Epithelial cell of esophagus (primary cell): ENCODE results near the gene TBC1D9.

Source experiments
- DNase-seq: peaks from one replicate; pipeline ENCODE4 v3.0.0; 2010; ENCODE audit warnings: low read depth
- H3K4me3 ChIP-seq: 2 replicates; pipeline ENCODE4 v1.5.1; 2011; ENCODE audit warnings: mild to moderate bottlenecking, low read length, control low read depth
- TF ChIP-seq, protein P1 (sequence below): IDR thresholded peaks from 2 replicates; pipeline ENCODE4 v1.5.1; 2011; ENCODE audit warnings: low read depth, mild to moderate bottlenecking, low read length, control low read depth, inconsistent platforms; ENCODE audit not compliant: insufficient read depth; ENCODE audit errors: missing control alignments

Gene TBC1D9

DNA sequence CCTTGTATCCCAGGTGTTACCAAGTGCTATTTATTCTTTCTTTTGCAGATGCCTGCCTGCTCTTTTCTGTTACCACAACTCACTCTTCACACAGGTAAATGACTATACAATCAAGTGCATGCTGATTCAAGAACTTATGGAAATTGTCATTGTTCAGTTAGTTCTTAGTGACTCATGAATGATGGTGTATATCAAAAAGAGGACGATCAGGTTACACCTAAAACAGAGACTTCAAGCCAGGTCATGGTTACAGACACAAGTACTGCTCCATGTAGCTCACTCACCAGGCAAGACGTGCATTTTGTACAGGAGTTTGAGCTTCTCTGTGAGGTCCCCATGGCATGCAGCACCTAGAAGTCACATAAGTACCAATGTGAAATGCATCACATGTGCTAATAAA lies 128.2 kb downstream of the TBC1D9 start:
- DNase-seq, result peak; percentile 75
- no peak overlapping the region for H3K4me3 ChIP-seq
- TF ChIP-seq, protein P1, sequence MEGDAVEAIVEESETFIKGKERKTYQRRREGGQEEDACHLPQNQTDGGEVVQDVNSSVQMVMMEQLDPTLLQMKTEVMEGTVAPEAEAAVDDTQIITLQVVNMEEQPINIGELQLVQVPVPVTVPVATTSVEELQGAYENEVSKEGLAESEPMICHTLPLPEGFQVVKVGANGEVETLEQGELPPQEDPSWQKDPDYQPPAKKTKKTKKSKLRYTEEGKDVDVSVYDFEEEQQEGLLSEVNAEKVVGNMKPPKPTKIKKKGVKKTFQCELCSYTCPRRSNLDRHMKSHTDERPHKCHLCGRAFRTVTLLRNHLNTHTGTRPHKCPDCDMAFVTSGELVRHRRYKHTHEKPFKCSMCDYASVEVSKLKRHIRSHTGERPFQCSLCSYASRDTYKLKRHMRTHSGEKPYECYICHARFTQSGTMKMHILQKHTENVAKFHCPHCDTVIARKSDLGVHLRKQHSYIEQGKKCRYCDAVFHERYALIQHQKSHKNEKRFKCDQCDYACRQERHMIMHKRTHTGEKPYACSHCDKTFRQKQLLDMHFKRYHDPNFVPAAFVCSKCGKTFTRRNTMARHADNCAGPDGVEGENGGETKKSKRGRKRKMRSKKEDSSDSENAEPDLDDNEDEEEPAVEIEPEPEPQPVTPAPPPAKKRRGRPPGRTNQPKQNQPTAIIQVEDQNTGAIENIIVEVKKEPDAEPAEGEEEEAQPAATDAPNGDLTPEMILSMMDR, result no peak

- no peak overlapping the region for H3K4me3 ChIP-seq
- DNase-seq, result no peak
- TF ChIP-seq, protein P1, result peak; percentile 20
Observed at GRCh38 chr4:140626661-140627376, 129.4 kb downstream of the TBC1D9 start.

GRCh38 chr4:140622333-140622958 lies 133.7 kb downstream of the TBC1D9 start:
- no peak for DNase-seq
- H3K4me3 ChIP-seq, result no peak overlapping the region
- TF ChIP-seq, protein P1, result no peak

GRCh38 chr4:140621161-140621560 lies 135.0 kb downstream of the TBC1D9 start:
- DNase-seq, result no peak
- TF ChIP-seq, protein P1, result no peak

DNA sequence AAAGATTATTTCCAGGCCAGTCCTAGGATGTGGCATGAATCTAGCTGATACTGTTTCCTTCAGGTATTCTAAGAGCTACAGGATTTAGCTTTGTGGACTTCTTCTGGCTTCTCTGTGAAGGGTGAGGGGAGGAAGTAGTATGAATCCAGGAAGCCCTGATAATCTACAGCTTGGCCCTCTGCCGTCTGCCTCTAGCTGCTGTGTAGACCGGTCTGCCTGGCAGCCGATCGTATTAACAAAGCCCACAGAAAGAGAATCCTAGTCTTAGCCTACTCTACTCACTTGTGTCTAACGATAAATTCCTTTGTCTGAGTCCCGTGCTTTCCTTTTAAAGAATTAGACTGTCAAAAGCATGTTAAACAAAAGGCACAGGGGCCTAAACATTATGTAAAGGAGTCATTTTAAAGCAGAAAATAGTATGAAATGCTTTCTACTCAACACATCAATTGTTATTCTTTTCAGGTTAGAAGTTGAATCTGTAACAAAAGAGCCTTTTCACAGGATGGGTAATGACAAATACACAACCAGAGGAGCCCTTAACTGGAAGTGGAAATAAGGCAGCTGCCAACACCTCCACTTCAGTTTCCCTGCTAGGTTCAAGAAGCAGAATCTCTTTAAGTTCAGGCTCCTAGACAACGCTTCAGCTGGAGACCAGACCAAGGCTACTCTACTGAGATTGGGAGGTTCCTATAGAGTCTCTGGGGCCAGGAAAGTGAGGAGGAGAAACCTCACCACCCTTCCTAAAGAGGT lies 138.5 kb downstream of the TBC1D9 start:
- TF ChIP-seq, protein P1, result no peak
- no peak overlapping the region for H3K4me3 ChIP-seq
- no peak for DNase-seq

More at GRCh38 chr4:140621161-140621560, 135.0 kb downstream of the TBC1D9 start:
- H3K4me3 ChIP-seq, result no peak overlapping the region

GRCh38 chr4:140615451-140615850 lies 140.7 kb downstream of the TBC1D9 start:
- TF ChIP-seq, protein P1, result no peak
- H3K4me3 ChIP-seq, result no peak overlapping the region
- no peak for DNase-seq
